Uterus (tissue), 4 donors: ENCODE results near the gene LRRC15. TPM values are rescaled to one million over a fixed set of nuclear protein-coding genes. Genes with fewer than 3 reads are reported as not detected.

Experiments used
- DNase-seq, 2 donors: peaks; one replicate each; pipeline ENCODE4 v3.0.0-alpha.2; 2019 to 2020
- H3K27ac ChIP-seq, 2 donors: fragments of 200-600 bp; sonication (generic); 1 replicate in 1 of 2; 2 replicates in 1 of 2; pipeline ENCODE4 v1.5.1; 2016 to 2018
- H3K27me3 ChIP-seq, 2 donors: fragments of 200-600 bp; sonication (generic); one replicate each; pipeline ENCODE4 v1.5.1; 2018 to 2019; ENCODE audit warnings: control low read depth in 1 of 2
- H3K36me3 ChIP-seq, 2 donors: fragments of 200-600 bp; sonication (generic); one replicate each; pipeline ENCODE4 v1.5.1; 2019; ENCODE audit warnings: control low read depth in 1 of 2
- H3K4me1 ChIP-seq, 2 donors: fragments of 200-600 bp; sonication (generic); one replicate each; pipeline ENCODE4 v1.5.1; 2018 to 2019; ENCODE audit warnings: control low read depth in 1 of 2
- H3K4me3 ChIP-seq, 2 donors: fragments of 200-600 bp; sonication (generic); 1 replicate in 1 of 2; 2 replicates in 1 of 2; pipeline ENCODE4 v1.5.1; 2018 to 2019; ENCODE audit warnings: mild to moderate bottlenecking in 1 of 2
- H3K9me3 ChIP-seq, 2 donors: fragments of 200-600 bp; sonication (generic); one replicate each; pipeline ENCODE4 v1.5.1; 2019; ENCODE audit warnings: control low read depth in 1 of 2
- CTCF ChIP-seq, 4 experiments: fragments of 200-600 bp in 2 of 4; fragments of 450-650 bp in 2 of 4; sonication (generic) in 2 of 4; IDR thresholded peaks; one replicate each; pipeline ENCODE4 v1.5.1; 2016 to 2019; ENCODE audit warnings: antibody characterized with exemption in 4 of 4, mild to moderate bottlenecking in 2 of 4, moderate library complexity in 1 of 4
- POLR2A ChIP-seq, 2 donors: fragments of 450-650 bp; IDR thresholded peaks; one replicate each; pipeline ENCODE4 v1.6.1; 2016; ENCODE audit warnings: antibody characterized with exemption in 2 of 2, mild to moderate bottlenecking in 1 of 2, moderate library complexity in 1 of 2
- intact Hi-C: fragments of 100-400 bp; cut with DNase I; formaldehyde crosslinking; loops from one replicate; pipeline ENCODE4 v1.15.1; 2023; ENCODE audit warnings: low total_unique reads
- total RNA-seq, 4 donors: library from RNA; depleted of rRNA in 3 of 4; stranded (reverse); fragments of >200 nt in 3 of 4; gene quantifications; one replicate each; pipeline versions ENCODE4 v1.1.0 to v1.2.4, GENCODE V29; 2014 to 2023
- donor health status: DM: yes; HTN: yes; CAD: no.

Gene LRRC15
- total RNA-seq, 4 donors from 2014 or later, result under 0.01 to 0.59 TPM; not detected in 2

DNA sequence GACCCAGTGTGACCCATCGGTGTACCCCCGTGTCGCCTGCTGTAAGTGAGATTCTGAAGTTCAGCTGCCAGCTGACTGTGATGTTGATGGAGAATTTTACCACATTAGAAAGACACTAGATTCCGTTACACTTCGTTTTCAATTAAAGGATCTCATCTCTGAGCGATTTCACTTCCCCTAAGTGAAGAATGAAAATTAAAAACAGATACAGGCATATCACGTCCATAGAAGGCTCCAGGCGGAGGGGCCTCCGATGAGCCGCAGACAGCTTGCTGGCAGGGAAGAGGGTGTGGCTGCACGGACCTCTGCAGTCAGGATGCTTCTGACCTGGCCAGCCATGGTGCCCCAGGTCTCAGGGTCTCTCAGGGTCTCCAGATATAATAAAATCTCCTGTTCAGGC lies 11.9 kb downstream of the LRRC15 start:
- TF ChIP-seq POLR2A (IDR thresholded peaks at IDR 0.05), result no peak
- no peak for TF ChIP-seq CTCF (IDR thresholded peaks at IDR 0.05)
- intact Hi-C loops, result no loop called here
- no peaks in the 10 kb centered on the region for H3K36me3 ChIP-seq

GRCh38 chr3:194355379-194355778 lies 14.2 kb downstream of the LRRC15 start:
- DNase-seq, result no peak
- intact Hi-C loops, result no loop called here
- no peak overlapping the region for H3K4me3 ChIP-seq
- no peaks in the 10 kb centered on the region for H3K9me3 ChIP-seq
- no peaks in the 10 kb centered on the region for H3K4me1 ChIP-seq
- no peaks in the 10 kb centered on the region for H3K27me3 ChIP-seq
- H3K36me3 ChIP-seq, result no peaks in the 10 kb centered on the region
- no peak overlapping the region for H3K27ac ChIP-seq
- TF ChIP-seq POLR2A (IDR thresholded peaks at IDR 0.05), result no peak
- TF ChIP-seq CTCF (IDR thresholded peaks at IDR 0.05), result no peak

More for the DNA sequence above, 11.9 kb downstream of the LRRC15 start:
- Histone ChIP-seq H3K27ac (no peak overlapping the region), H3K27me3 (no peaks in the 10 kb centered on the region), H3K9me3 (no peaks in the 10 kb centered on the region), H3K4me1 (no peaks in the 10 kb centered on the region), H3K4me3 (no peak overlapping the region)
- no peak for DNase-seq

DNA sequence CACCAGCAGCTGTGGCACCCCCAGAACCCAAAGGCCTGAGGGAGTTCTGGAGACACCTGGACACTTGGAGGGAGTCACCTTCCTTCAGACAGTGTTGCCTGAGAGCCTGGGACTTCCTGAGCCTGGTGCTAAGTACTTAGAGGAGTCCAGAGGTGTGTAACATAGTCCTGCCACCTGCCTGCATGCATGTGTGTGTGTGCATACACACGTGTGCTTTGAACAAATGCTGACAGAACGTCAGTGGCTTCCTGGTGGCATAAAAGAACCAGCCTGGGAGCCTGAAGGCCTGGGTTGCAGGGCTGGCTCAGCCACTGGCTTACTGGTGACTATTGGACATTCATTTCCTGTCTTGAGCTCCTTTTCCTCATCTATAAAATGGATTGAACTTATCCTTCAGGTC lies 15.2 kb downstream of the LRRC15 start:
- intact Hi-C loops, result no loop called here
- no peak for TF ChIP-seq CTCF (IDR thresholded peaks at IDR 0.05)
- TF ChIP-seq POLR2A (IDR thresholded peaks at IDR 0.05), result no peak
- no peak for DNase-seq
- Histone ChIP-seq H3K4me1 (no peaks in the 10 kb centered on the region), H3K36me3 (no peaks in the 10 kb centered on the region), H3K27me3 (no peaks in the 10 kb centered on the region), H3K9me3 (no peaks in the 10 kb centered on the region), H3K4me3 (no peak overlapping the region), H3K27ac (no peak overlapping the region)

DNA sequence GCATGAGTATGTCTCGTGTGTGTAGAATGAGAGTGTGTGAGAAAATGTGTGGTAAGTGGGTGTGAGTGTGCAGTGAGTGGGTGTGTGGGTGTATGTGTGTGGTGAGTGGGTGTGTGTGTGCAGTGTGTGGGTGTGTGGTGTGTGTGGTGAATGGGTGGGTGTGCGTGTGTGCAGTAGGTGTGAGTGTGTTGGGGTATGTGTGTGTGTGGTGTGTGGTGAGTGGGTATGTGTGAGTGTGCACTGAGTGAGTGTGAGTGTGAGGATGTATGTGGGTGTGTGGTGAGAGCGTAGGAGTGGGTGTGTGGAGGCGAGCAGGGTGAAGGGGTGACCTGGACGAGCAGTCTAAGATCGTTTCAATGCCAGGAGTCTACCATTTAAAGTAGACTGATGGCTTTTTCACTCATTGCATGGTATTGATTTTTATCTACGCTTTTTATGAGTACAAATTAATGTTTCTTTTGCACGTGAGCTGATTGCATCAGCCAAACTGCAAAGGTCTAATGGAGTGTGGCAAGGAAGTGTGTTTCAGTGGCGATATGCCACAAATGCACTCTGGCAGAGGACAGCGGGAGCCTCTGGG lies 16.8 kb downstream of the LRRC15 start:
- H3K4me3 ChIP-seq, result no peak overlapping the region
- no peaks in the 10 kb centered on the region for H3K36me3 ChIP-seq
- intact Hi-C loops, result no loop called here
- H3K27me3 ChIP-seq, result no peaks in the 10 kb centered on the region
- no peaks in the 10 kb centered on the region for H3K4me1 ChIP-seq
- TF ChIP-seq POLR2A (IDR thresholded peaks at IDR 0.05) (no peak), CTCF (IDR thresholded peaks at IDR 0.05) (no peak)
- DNase-seq, result no peak
- H3K9me3 ChIP-seq, result no peaks in the 10 kb centered on the region
- no peak overlapping the region for H3K27ac ChIP-seq

DNA sequence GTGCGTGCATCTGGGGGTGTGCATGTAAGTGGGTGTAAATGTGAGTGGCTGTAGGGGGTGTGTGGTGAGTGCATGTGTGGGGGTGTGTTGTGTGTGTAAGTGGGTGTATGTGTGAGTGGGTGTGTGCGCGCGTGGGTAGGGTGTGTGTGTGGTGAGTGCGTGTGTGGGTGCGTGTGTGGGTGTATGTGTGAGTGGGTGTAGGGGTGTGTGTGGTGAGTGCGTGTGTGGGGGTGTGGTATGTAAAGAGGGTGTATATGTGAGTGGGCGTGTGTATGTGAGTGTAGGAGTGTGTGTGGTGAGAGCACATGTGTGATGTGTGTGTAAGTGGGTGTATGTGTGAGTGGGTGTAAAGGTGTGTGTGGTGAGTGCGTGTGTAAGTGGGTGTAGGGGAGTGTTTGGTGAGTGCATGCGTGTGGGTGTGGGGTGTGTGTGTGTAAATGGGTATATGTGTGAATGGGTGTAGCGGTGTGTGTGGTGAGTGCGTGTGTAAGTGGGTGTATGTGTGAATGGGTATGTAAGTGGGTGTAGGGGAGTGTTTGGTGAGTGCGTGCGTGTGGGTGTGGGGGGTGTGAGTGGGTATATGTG lies 17.5 kb downstream of the LRRC15 start:
- no peak for TF ChIP-seq POLR2A (IDR thresholded peaks at IDR 0.05)
- TF ChIP-seq CTCF (IDR thresholded peaks at IDR 0.05), result no peak
- no peaks in the 10 kb centered on the region for H3K9me3 ChIP-seq
- no peaks in the 10 kb centered on the region for H3K4me1 ChIP-seq
- H3K4me3 ChIP-seq, result no peak overlapping the region
- no peak for DNase-seq
- intact Hi-C loops, result no loop called here
- no peaks in the 10 kb centered on the region for H3K36me3 ChIP-seq
- H3K27me3 ChIP-seq, result no peaks in the 10 kb centered on the region
- no peak overlapping the region for H3K27ac ChIP-seq
